MM.1S (cell line): Measurements from ENCODE around the gene FOXN3.

Experiments used
- DNase-seq: peaks from one replicate; pipeline ENCODE4 v3.0.0-alpha.2; 2015
- H2AFZ ChIP-seq: fragments of 300-600 bp; sonication (generic); 2 replicates; pipeline ENCODE4 v1.6.0; 2016; ENCODE audit warnings: antibody characterized with exemption, low read length
- H3F3A ChIP-seq: fragments of 300-600 bp; sonication (generic); 2 replicates; pipeline ENCODE4 v1.6.1; 2016; ENCODE audit warnings: mild to moderate bottlenecking, antibody characterized with exemption, low read length, moderate library complexity, mixed read lengths; ENCODE audit not compliant: insufficient read depth
- H3K27ac ChIP-seq: fragments of 300-600 bp; sonication (generic); 2 replicates; pipeline ENCODE4 v1.5.1; 2016; ENCODE audit warnings: mild to moderate bottlenecking, low read length
- H3K27me3 ChIP-seq: fragments of 300-600 bp; sonication (generic); replicated peaks from 2 replicates; pipeline ENCODE4 v1.6.0; 2016; ENCODE audit warnings: low read length; ENCODE audit not compliant: insufficient read depth
- H3K36me3 ChIP-seq: fragments of 300-600 bp; sonication (generic); replicated peaks from 2 replicates; pipeline ENCODE4 v1.6.1; 2016; ENCODE audit warnings: mild to moderate bottlenecking, low read length, mixed read lengths; ENCODE audit not compliant: insufficient read depth
- H3K4me1 ChIP-seq: fragments of 300-600 bp; sonication (generic); 2 replicates; pipeline ENCODE4 v1.6.1; 2016; ENCODE audit warnings: low read length, mixed read lengths
- H3K4me2 ChIP-seq: fragments of 300-600 bp; sonication (generic); 2 replicates; pipeline ENCODE4 v1.6.0; 2016; ENCODE audit warnings: low read depth, low read length
- H3K4me3 ChIP-seq: fragments of 300-600 bp; sonication (generic); 2 replicates; pipeline ENCODE4 v1.5.1; 2016; ENCODE audit warnings: low read length, mixed read lengths
- H3K79me2 ChIP-seq: fragments of 300-600 bp; sonication (generic); 2 replicates; pipeline ENCODE4 v1.6.1; 2016; ENCODE audit warnings: mixed run types, low read length, mixed read lengths
- H3K9ac ChIP-seq: fragments of 300-600 bp; sonication (generic); 2 replicates; pipeline ENCODE4 v1.6.1; 2016; ENCODE audit warnings: low read length, mixed read lengths
- H3K9me2 ChIP-seq: fragments of 300-600 bp; sonication (generic); replicated peaks from 2 replicates; pipeline ENCODE4 v1.6.1; 2016; ENCODE audit warnings: mild to moderate bottlenecking, low read length, mixed read lengths; ENCODE audit not compliant: insufficient read depth
- H3K9me3 ChIP-seq: fragments of 300-600 bp; sonication (generic); replicated peaks from 2 replicates; pipeline ENCODE4 v1.6.1; 2016; ENCODE audit warnings: mild to moderate bottlenecking, low read length, mixed read lengths; ENCODE audit not compliant: insufficient read depth
- H4K20me1 ChIP-seq: fragments of 300-600 bp; sonication (generic); 2 replicates; pipeline ENCODE4 v1.6.1; 2016; ENCODE audit warnings: mild to moderate bottlenecking, low read length, moderate library complexity, mixed read lengths; ENCODE audit not compliant: insufficient read depth
- CTCF ChIP-seq: fragments of 300-600 bp; sonication (generic); IDR thresholded peaks from 2 replicates; pipeline ENCODE4 v1.5.1; 2016; ENCODE audit warnings: antibody characterized with exemption, low read length, mixed read lengths
- EZH2 ChIP-seq: fragments of 300-600 bp; sonication (generic); optimal IDR thresholded peaks from 2 replicates; pipeline ENCODE3; 2017; ENCODE audit warnings: low read depth, mild to moderate bottlenecking, antibody characterized with exemption, low read length, mixed read lengths
- EZH2phosphoT487 ChIP-seq: fragments of 300-600 bp; sonication (generic); IDR thresholded peaks from 2 replicates; pipeline ENCODE4 v1.6.1; 2018; ENCODE audit warnings: antibody characterized with exemption, low read length

Gene FOXN3

GRCh38 chr14:89314274-89314673, 102.8 kb downstream of the FOXN3 start:
- Histone ChIP-seq H3K27me3 (no peaks in the 10 kb centered on the region), H3K9me3 (no peaks in the 10 kb centered on the region), H4K20me1 (no peaks in the 10 kb centered on the region), H3K9me2 (no peaks in the 10 kb centered on the region), H3K4me3 (no peak overlapping the region), H2AFZ (no peak overlapping the region), H3K4me2 (no peak overlapping the region), H3F3A (no peaks in the 10 kb centered on the region), H3K79me2 (peaks cover 55% of the 10 kb centered on the region), H3K27ac (no peak overlapping the region), H3K4me1 (0 out of 2 replicates have a peak, but pooled peaks cover 7% of the 10 kb centered on the region), H3K36me3 (no peaks in the 10 kb centered on the region), H3K9ac (no peak overlapping the region)
- DNase-seq, result no peak
- no peak for TF ChIP-seq EZH2phosphoT487
- TF ChIP-seq CTCF, result no peak
- no peak for TF ChIP-seq EZH2

- no peak overlapping the region for H3K9ac ChIP-seq
- H3K27ac ChIP-seq, result no peak overlapping the region
- DNase-seq, result no peak
- H3K9me2 ChIP-seq, result no peaks in the 10 kb centered on the region
- no peaks in the 10 kb centered on the region for H3K9me3 ChIP-seq
- H3K36me3 ChIP-seq, result no peaks in the 10 kb centered on the region
- no peak overlapping the region for H3K4me3 ChIP-seq
- no peak overlapping the region for H2AFZ ChIP-seq
- H3K27me3 ChIP-seq, result no peaks in the 10 kb centered on the region
- TF ChIP-seq EZH2, result no peak
- no peak for TF ChIP-seq CTCF
- no peak for TF ChIP-seq EZH2phosphoT487
- H3K4me2 ChIP-seq, result no peak overlapping the region
- 0 out of 2 replicates have a peak, but pooled peaks cover 7% of the 10 kb centered on the region for H3K4me1 ChIP-seq
- H3F3A ChIP-seq, result no peaks in the 10 kb centered on the region
- H4K20me1 ChIP-seq, result no peaks in the 10 kb centered on the region
- H3K79me2 ChIP-seq, result peaks cover 59% of the 10 kb centered on the region
Observed at GRCh38 chr14:89312932-89313331, 104.1 kb downstream of the FOXN3 start.

GRCh38 chr14:89310211-89310610, 106.8 kb downstream of the FOXN3 start:
- no peaks in the 10 kb centered on the region for H4K20me1 ChIP-seq
- no peak for DNase-seq
- no peaks in the 10 kb centered on the region for H3K9me2 ChIP-seq
- no peak overlapping the region for H3K4me2 ChIP-seq
- no peaks in the 10 kb centered on the region for H3K36me3 ChIP-seq
- H2AFZ ChIP-seq, result no peak overlapping the region
- TF ChIP-seq EZH2phosphoT487, result no peak
- H3K4me3 ChIP-seq, result no peak overlapping the region
- H3F3A ChIP-seq, result peaks cover 10% of the 10 kb centered on the region
- H3K27me3 ChIP-seq, result no peaks in the 10 kb centered on the region
- no peak overlapping the region for H3K27ac ChIP-seq
- H3K4me1 ChIP-seq, result peaks cover 9% of the 10 kb centered on the region; the same call in 1 of the 2 replicates
- peaks cover 68% of the 10 kb centered on the region for H3K79me2 ChIP-seq
- H3K9ac ChIP-seq, result no peak overlapping the region
- H3K9me3 ChIP-seq, result no peaks in the 10 kb centered on the region

- Histone ChIP-seq H3K9ac (no peak overlapping the region), H3K36me3 (no peaks in the 10 kb centered on the region), H3K27ac (no peak overlapping the region), H3K4me3 (no peak overlapping the region), H2AFZ (no peak overlapping the region), H3K4me1 (peaks cover 9% of the 10 kb centered on the region; the same call in 1 of the 2 replicates), H3K27me3 (no peaks in the 10 kb centered on the region), H4K20me1 (no peaks in the 10 kb centered on the region), H3K4me2 (no peak overlapping the region), H3K79me2 (peaks cover 64% of the 10 kb centered on the region), H3K9me2 (no peaks in the 10 kb centered on the region), H3K9me3 (no peaks in the 10 kb centered on the region), H3F3A (peaks cover 15% of the 10 kb centered on the region)
- TF ChIP-seq EZH2phosphoT487 (no peak), EZH2 (no peak), CTCF (no peak)
- DNase-seq, result no peak
Observed at GRCh38 chr14:89309670-89310177, 107.3 kb downstream of the FOXN3 start.
